Natural killer cell (primary cell): Measurements from ENCODE around the gene CHIC2. TPM values are rescaled to one million over a fixed set of nuclear protein-coding genes. Genes with fewer than 3 reads are reported as not detected.

ENCODE experiments used
- ATAC-seq, 3 donors: fragments of 150-1000 bp in 2 of 3; fragments of 200-7000 bp in 1 of 3; cut with Tn5 transposase; 1 replicate in 1 of 3; 2 replicates in 2 of 3; pipeline ENCODE4 v1.10.0; 2021; ENCODE audit warnings: mild to moderate bottlenecking in 2 of 3, moderate library complexity in 2 of 3
- DNase-seq, 2 donors: peaks; one replicate each; pipeline versions ENCODE4 v3.0.0 to v3.0.0-alpha.2; 2013 to 2021; ENCODE audit warnings: mixed read lengths in 1 of 2
- H3K27ac ChIP-seq: one replicate; pipeline ENCODE4 v1.5.1; 2013; ENCODE audit warnings: mild to moderate bottlenecking, low read length
- H3K27me3 ChIP-seq: one replicate; pipeline ENCODE4 v1.6.1; 2013; ENCODE audit warnings: low read length; ENCODE audit not compliant: control insufficient read depth, insufficient read depth
- H3K36me3 ChIP-seq: one replicate; pipeline ENCODE4 v1.6.1; 2013; ENCODE audit warnings: low read length; ENCODE audit not compliant: control insufficient read depth, insufficient read depth
- H3K4me1 ChIP-seq: one replicate; pipeline ENCODE4 v1.6.1; 2013; ENCODE audit warnings: low read length; ENCODE audit not compliant: control insufficient read depth, insufficient read depth
- H3K4me3 ChIP-seq: one replicate; pipeline ENCODE4 v1.5.1; 2013; ENCODE audit warnings: low read length
- H3K9me3 ChIP-seq: one replicate; pipeline ENCODE4 v1.6.1; 2013; ENCODE audit warnings: low read length; ENCODE audit not compliant: control insufficient read depth, insufficient read depth
- H3K27ac Mint-ChIP-seq, 2 donors: one replicate each; pipeline ENCODE4 v1.8.0; 2022; ENCODE audit warnings: mild to moderate bottlenecking in 2 of 2, mixed read lengths in 2 of 2, moderate library complexity in 1 of 2
- H3K27me3 Mint-ChIP-seq, 2 donors: one replicate each; pipeline ENCODE4 v1.8.0; 2022; ENCODE audit warnings: low read depth in 2 of 2, mixed read lengths in 2 of 2
- H3K36me3 Mint-ChIP-seq: one replicate; pipeline ENCODE4 v1.8.0; 2022; ENCODE audit warnings: mixed read lengths
- H3K4me1 Mint-ChIP-seq, 2 donors: one replicate each; pipeline ENCODE4 v1.8.0; 2022; ENCODE audit warnings: mixed read lengths in 2 of 2
- H3K4me3 Mint-ChIP-seq: one replicate; pipeline ENCODE4 v1.8.0; 2022; ENCODE audit warnings: mild to moderate bottlenecking, moderate library complexity, mixed read lengths
- H3K9me3 Mint-ChIP-seq, 2 donors: one replicate each; pipeline ENCODE4 v1.8.0; 2022; ENCODE audit warnings: mixed read lengths in 2 of 2
- CTCF ChIP-seq: fragments of 200-600 bp; IDR thresholded peaks from one replicate; pipeline ENCODE4 v1.8.0; 2022; ENCODE audit warnings: antibody characterized with exemption
- WGBS: methylation state at CpG from one replicate; pipeline ENCODE4 v1.1.7; 2013; ENCODE audit warnings: missing lambda C conversion rate; ENCODE audit not compliant: insufficient coverage; 5-methylcytosine and 5-hydroxymethylcytosine counted together
- intact Hi-C: fragments of 100-400 bp; cut with micrococcal nuclease; formaldehyde crosslinking; loops from one replicate; pipeline ENCODE4 v1.14.2; 2022
- total RNA-seq, 4 donors: library from RNA; stranded (reverse); fragments of 120-200 nt in 1 of 4; gene quantifications; one replicate each; pipeline versions ENCODE4 v1.2.3 to v1.2.4, GENCODE V29; 2013 to 2022

CHIC2 gene
- total RNA-seq, 3 donors from 2014 or later (not counting 1 experiment from before 2014, with no cell fraction given) = 62.0 to 85.0 (median 79.7) TPM

GRCh38 chr4:54066718-54067129 is 2.3 kb upstream of the CHIC2 start:
- TF ChIP-seq CTCF = no peak
- intact Hi-C loops = no loop called here
- H3K27ac Mint-ChIP-seq = no peak overlapping the region

GRCh38 chr4:54066088-54066415 is 1.6 kb upstream of the CHIC2 start:
- Mint-ChIP-seq H3K4me1 (peaks cover 37 to 41% of the 10 kb centered on the region in 2 donors), H3K36me3 (no peaks in the 10 kb centered on the region), H3K27me3 (no peaks in the 10 kb centered on the region), H3K9me3 (no peaks in the 10 kb centered on the region), H3K4me3 (no peak overlapping the region), H3K27ac (peak overlapping the region; percentile 96 to 97)
- Histone ChIP-seq H3K27me3 (no peaks in the 10 kb centered on the region), H3K36me3 (peaks cover 2% of the 10 kb centered on the region), H3K4me3 (no peak overlapping the region), H3K27ac (no peak overlapping the region), H3K4me1 (no peaks in the 10 kb centered on the region), H3K9me3 (no peaks in the 10 kb centered on the region)
- 93% methylated on average over 2 of the region's 2 CpGs for WGBS
- ATAC-seq = no peak
- TF ChIP-seq CTCF = no peak
- DNase-seq = peak in 1 of 2 donors; percentile 19
- intact Hi-C loops = no loop called here

More at GRCh38 chr4:54066718-54067129, 2.3 kb upstream of the CHIC2 start:
- Histone ChIP-seq H3K27me3 (no peaks in the 10 kb centered on the region), H3K4me1 (no peaks in the 10 kb centered on the region), H3K27ac (no peak overlapping the region), H3K36me3 (no peaks in the 10 kb centered on the region), H3K4me3 (no peak overlapping the region), H3K9me3 (no peaks in the 10 kb centered on the region)
- Mint-ChIP-seq H3K9me3 (no peaks in the 10 kb centered on the region), H3K4me1 (peaks cover 31 to 35% of the 10 kb centered on the region in 2 donors), H3K4me3 (no peak overlapping the region), H3K27me3 (no peaks in the 10 kb centered on the region), H3K36me3 (no peaks in the 10 kb centered on the region)
- ATAC-seq (no peak), DNase-seq (no peak)
- WGBS = 61% methylated on average over 2 of the region's 2 CpGs

GRCh38 chr4:54065282-54066087 is 1.1 kb upstream of the CHIC2 start:
- Histone ChIP-seq H3K4me1 (no peaks in the 10 kb centered on the region), H3K4me3 (peak overlapping the region; percentile 76), H3K36me3 (peaks cover 2% of the 10 kb centered on the region), H3K27me3 (no peaks in the 10 kb centered on the region), H3K9me3 (no peaks in the 10 kb centered on the region), H3K27ac (peak overlapping the region; percentile 78)
- no peaks in the 10 kb centered on the region for H3K36me3 Mint-ChIP-seq
- 67% methylated on average over 6 of the region's 6 CpGs for WGBS
- TF ChIP-seq CTCF = no peak
- no peaks in the 10 kb centered on the region for H3K9me3 Mint-ChIP-seq
- intact Hi-C loops = no loop called here
- no peak for ATAC-seq
- peak overlapping the region; percentile 86 for H3K4me3 Mint-ChIP-seq
- H3K27me3 Mint-ChIP-seq = no peaks in the 10 kb centered on the region
- H3K4me1 Mint-ChIP-seq = peaks cover 41 to 45% of the 10 kb centered on the region in 2 donors
- DNase-seq = no peak
- H3K27ac Mint-ChIP-seq = peak overlapping the region; percentile 96 to 97
